Type B pancreatic cell (in vitro differentiated cells): Measurements from ENCODE around the gene ARNT2. TPM values are rescaled to one million over a fixed set of nuclear protein-coding genes. Genes with fewer than 3 reads are reported as not detected.

Experiments used
- DNase-seq: peaks from one replicate; pipeline ENCODE4 v3.0.0; 2021; ENCODE audit warnings: mixed read lengths; ENCODE audit not compliant: unreplicated experiment; ENCODE audit errors: extremely low spot score
- H3K27ac Mint-ChIP-seq: 2 replicates; pipeline ENCODE4 v1.8.0; 2021; ENCODE audit warnings: mild to moderate bottlenecking, mixed read lengths
- H3K27me3 Mint-ChIP-seq: 2 replicates; pipeline ENCODE4 v1.8.0; 2021; ENCODE audit warnings: mixed read lengths
- H3K36me3 Mint-ChIP-seq: 2 replicates; pipeline ENCODE4 v1.8.0; 2021; ENCODE audit warnings: mixed read lengths
- H3K4me1 Mint-ChIP-seq: one replicate; pipeline ENCODE4 v1.8.0; 2021; ENCODE audit warnings: mixed read lengths; ENCODE audit not compliant: unreplicated experiment
- H3K4me3 Mint-ChIP-seq: 2 replicates; pipeline ENCODE4 v1.8.0; 2021; ENCODE audit warnings: mild to moderate bottlenecking, mixed read lengths
- H3K9me3 Mint-ChIP-seq: 2 replicates; pipeline ENCODE4 v1.8.0; 2021; ENCODE audit warnings: mixed read lengths
- total RNA-seq: library from RNA; stranded (reverse); gene quantifications from 2 replicates; pipeline ENCODE4 v1.2.1, GENCODE V29; 2021; ENCODE audit warnings: low replicate concordance
- TF ChIP-seq, protein P1 (sequence below): fragments of 200-600 bp; sonication (generic); conservative IDR thresholded peaks from 2 replicates; pipeline ENCODE4 v1.5.0; 2021; ENCODE audit warnings: antibody characterized with exemption, mild to moderate bottlenecking

Gene ARNT2
- total RNA-seq, 1 donor from 2014 or later, result 22.4 TPM

GRCh38 chr15:80599359-80599758, 195.2 kb downstream of the ARNT2 start:
- DNase-seq, result no peak
- Mint-ChIP-seq H3K27ac (no peak overlapping the region), H3K4me1 (peaks cover 4% of the 10 kb centered on the region), H3K36me3 (no peaks in the 10 kb centered on the region), H3K4me3 (no peak overlapping the region), H3K27me3 (no peaks in the 10 kb centered on the region), H3K9me3 (no peaks in the 10 kb centered on the region)
- TF ChIP-seq, protein P1, sequence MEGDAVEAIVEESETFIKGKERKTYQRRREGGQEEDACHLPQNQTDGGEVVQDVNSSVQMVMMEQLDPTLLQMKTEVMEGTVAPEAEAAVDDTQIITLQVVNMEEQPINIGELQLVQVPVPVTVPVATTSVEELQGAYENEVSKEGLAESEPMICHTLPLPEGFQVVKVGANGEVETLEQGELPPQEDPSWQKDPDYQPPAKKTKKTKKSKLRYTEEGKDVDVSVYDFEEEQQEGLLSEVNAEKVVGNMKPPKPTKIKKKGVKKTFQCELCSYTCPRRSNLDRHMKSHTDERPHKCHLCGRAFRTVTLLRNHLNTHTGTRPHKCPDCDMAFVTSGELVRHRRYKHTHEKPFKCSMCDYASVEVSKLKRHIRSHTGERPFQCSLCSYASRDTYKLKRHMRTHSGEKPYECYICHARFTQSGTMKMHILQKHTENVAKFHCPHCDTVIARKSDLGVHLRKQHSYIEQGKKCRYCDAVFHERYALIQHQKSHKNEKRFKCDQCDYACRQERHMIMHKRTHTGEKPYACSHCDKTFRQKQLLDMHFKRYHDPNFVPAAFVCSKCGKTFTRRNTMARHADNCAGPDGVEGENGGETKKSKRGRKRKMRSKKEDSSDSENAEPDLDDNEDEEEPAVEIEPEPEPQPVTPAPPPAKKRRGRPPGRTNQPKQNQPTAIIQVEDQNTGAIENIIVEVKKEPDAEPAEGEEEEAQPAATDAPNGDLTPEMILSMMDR, result no peak

GRCh38 chr15:80600626-80601025, 196.4 kb downstream of the ARNT2 start:
- Mint-ChIP-seq H3K4me1 (peaks cover 7% of the 10 kb centered on the region), H3K9me3 (no peaks in the 10 kb centered on the region), H3K4me3 (no peak overlapping the region), H3K27me3 (no peaks in the 10 kb centered on the region), H3K36me3 (no peaks in the 10 kb centered on the region), H3K27ac (no peak overlapping the region)
- TF ChIP-seq, protein P1, result no peak
- no peak for DNase-seq

DNA sequence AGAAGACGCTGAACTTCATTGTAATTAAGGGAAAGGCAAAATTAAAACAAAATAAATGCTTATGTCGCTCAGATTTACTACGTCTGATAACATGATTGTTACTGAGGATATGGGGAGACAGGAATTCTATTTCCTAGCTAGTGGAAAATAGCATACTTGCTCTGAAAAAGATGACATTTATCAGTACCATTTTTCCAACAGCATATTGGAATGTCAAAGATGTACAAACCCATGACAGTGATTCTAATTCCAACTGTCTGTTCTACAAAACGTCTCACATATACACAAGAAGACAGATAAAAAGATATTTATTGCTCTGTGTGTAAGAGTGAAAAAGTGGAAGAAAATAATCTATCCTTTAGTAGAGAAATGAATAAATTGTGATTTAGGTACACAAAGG, 197.1 kb downstream of the ARNT2 start:
- Mint-ChIP-seq H3K9me3 (no peaks in the 10 kb centered on the region), H3K27me3 (no peaks in the 10 kb centered on the region), H3K4me1 (peaks cover 7% of the 10 kb centered on the region)

DNA sequence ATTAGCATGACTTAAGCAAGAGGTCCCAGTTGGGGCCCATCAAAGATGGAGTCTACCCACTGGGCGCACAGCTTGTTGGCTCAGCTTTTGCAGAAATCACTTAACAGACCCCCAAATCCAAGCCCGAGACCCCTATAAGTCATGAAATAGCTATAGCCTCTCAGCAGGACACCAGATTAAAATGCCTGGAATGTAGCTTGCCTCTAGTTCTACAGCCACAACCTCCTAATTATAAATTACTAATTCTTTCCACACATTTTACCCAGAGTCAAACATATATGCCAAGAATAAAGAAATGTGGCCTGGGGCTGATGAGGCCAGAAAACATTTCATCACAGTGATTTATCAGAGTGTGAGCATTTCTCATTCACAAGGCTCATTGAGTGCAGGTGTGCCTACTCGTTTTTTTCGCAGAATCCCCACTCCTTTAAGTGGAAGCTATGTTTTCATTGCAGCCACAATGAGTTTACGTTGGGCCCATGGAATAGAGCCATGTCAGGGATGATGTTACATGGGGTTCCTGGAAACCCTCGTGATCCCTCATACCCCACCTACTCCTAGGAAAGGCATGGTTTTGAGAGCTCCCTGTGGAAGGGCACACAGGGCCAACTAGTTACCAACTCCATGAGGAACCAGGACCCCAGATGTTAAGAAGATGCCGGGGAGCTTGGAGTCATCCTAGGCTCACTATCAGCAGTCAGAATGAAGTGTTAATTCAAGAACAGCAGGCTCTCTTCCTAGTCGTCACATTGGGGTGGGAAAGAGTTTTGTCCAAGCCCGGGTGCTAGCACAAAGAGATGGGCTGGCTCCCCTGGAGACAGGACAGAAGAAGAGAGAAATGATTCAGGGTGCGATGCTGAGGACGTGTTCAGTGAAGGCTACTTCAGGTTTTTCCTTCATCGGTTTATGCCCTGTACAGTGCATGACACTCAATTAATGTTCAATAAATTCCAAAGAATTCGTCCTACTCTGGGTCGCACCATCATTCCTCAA, 200.7 kb downstream of the ARNT2 start:
- no peak overlapping the region for H3K4me3 Mint-ChIP-seq
- H3K36me3 Mint-ChIP-seq, result no peaks in the 10 kb centered on the region
- no peak for DNase-seq

More for the DNA sequence above, 197.1 kb downstream of the ARNT2 start:
- H3K36me3 Mint-ChIP-seq, result no peaks in the 10 kb centered on the region
- no peak overlapping the region for H3K27ac Mint-ChIP-seq
- no peak for DNase-seq
- H3K4me3 Mint-ChIP-seq, result no peak overlapping the region
- TF ChIP-seq, protein P1, result no peak

GRCh38 chr15:80605591-80606150, 201.5 kb downstream of the ARNT2 start:
- Mint-ChIP-seq H3K4me3 (no peak overlapping the region), H3K27ac (no peak overlapping the region), H3K4me1 (peaks cover 20% of the 10 kb centered on the region), H3K9me3 (no peaks in the 10 kb centered on the region), H3K36me3 (no peaks in the 10 kb centered on the region), H3K27me3 (no peaks in the 10 kb centered on the region)
- TF ChIP-seq, protein P1, result no peak
- DNase-seq, result no peak

More for the DNA sequence above, 200.7 kb downstream of the ARNT2 start:
- Mint-ChIP-seq H3K9me3 (no peaks in the 10 kb centered on the region), H3K27ac (no peak overlapping the region), H3K27me3 (no peaks in the 10 kb centered on the region), H3K4me1 (peaks cover 18% of the 10 kb centered on the region)
- TF ChIP-seq, protein P1, result no peak
